ENCODE data around the gene WRAP73. TPM values are rescaled to one million over a fixed set of nuclear protein-coding genes. Genes with fewer than 3 reads are reported as not detected.

Gene WRAP73
- total RNA-seq, 5 donors from 2014 or later (not counting 1 experiment from before 2014, with no cell fraction given) = 33.7 to 44.9 (median 39.8) TPM

- Mint-ChIP-seq H3K27me3 (peaks cover 10 to 12% of the 10 kb centered on the region in 2 donors), H3K4me1 (peaks cover 0 to 7% (median 0%) of the 10 kb centered on the region in 3 donors), H3K4me3 (no peak overlapping the region), H3K27ac (no peak overlapping the region), H3K36me3 (no peaks in the 10 kb centered on the region), H3K9me3 (no peaks in the 10 kb centered on the region)
- ChIA-PET POLR2A (no interaction called here), CTCF (no interaction called here)
- Histone ChIP-seq H3K27ac (ENCODE audit: low read length) (no peak overlapping the region), H3K9me3 (no peaks in the 10 kb centered on the region), H3K4me1 (ENCODE audit: control insufficient read depth in 1 of 2, extremely low read depth in 1 of 2, insufficient read depth in 2 of 2, low read length in 2 of 2) (no peaks in the 10 kb centered on the region), H3K4me3 (ENCODE audit: control insufficient read depth in 1 of 2, extremely low read depth in 1 of 2, low read length in 1 of 2) (no peak overlapping the region), H3K36me3 (ENCODE audit: control insufficient read depth in 2 of 2, extremely low read depth in 1 of 2, insufficient read depth in 1 of 2, low read length in 1 of 2) (no peaks in the 10 kb centered on the region), H3K27me3 (replicated peaks in 1 of 2; ENCODE audit: control insufficient read depth in 2 of 2, extremely low read depth in 1 of 2, insufficient read depth in 2 of 2, low read length in 1 of 2) (peaks cover 0 to 47% of the 10 kb centered on the region in 2 experiments)
- 67% methylated on average over 6 of the region's 14 CpGs for WGBS (ENCODE audit: insufficient coverage)
- no peak for ATAC-seq (replicated peaks in 1 of 4)
- DNase-seq = no peak
Observed at GRCh38 chr1:3663999-3664699, 14.2 kb upstream of the WRAP73 start.

- DNase-seq = no peak
Observed at GRCh38 chr1:3662080-3662671, 12.3 kb upstream of the WRAP73 start.

DNA sequence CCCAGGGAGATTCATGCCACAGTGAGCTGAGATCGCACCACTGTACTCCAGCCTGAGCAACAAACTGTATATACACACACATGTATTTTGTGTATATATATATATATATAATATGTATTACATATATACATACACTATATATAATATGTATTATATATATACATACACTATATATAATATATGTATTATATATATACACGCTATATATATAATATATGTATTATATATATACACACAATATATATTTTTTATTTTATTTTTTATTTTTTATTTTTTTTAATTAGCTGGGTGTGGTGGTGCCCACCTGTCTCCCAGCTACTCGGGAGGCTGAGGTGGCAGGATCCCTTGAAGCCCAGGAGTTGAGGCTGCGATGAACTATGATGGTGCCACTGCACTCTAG, 11.7 kb upstream of the WRAP73 start:
- DNase-seq (no peak), ATAC-seq (replicated peaks in 1 of 4) (no peak)
- Mint-ChIP-seq H3K4me3 (no peak overlapping the region), H3K9me3 (no peaks in the 10 kb centered on the region), H3K4me1 (peaks cover 0 to 4% (median 0%) of the 10 kb centered on the region in 3 donors), H3K36me3 (no peaks in the 10 kb centered on the region), H3K27me3 (peaks cover 18 to 27% of the 10 kb centered on the region in 2 donors), H3K27ac (no peak overlapping the region)
- Histone ChIP-seq H3K36me3 (ENCODE audit: control insufficient read depth in 2 of 2, extremely low read depth in 1 of 2, insufficient read depth in 1 of 2, low read length in 1 of 2) (no peaks in the 10 kb centered on the region), H3K4me3 (ENCODE audit: control insufficient read depth in 1 of 2, extremely low read depth in 1 of 2, low read length in 1 of 2) (no peak overlapping the region), H3K27me3 (replicated peaks in 1 of 2; ENCODE audit: control insufficient read depth in 2 of 2, extremely low read depth in 1 of 2, insufficient read depth in 2 of 2, low read length in 1 of 2) (peaks cover 4 to 44% of the 10 kb centered on the region in 2 experiments), H3K27ac (ENCODE audit: low read length) (no peak overlapping the region), H3K4me1 (ENCODE audit: control insufficient read depth in 1 of 2, extremely low read depth in 1 of 2, insufficient read depth in 2 of 2, low read length in 2 of 2) (no peaks in the 10 kb centered on the region), H3K9me3 (no peaks in the 10 kb centered on the region)
- ChIA-PET POLR2A (no interaction called here), CTCF (no interaction called here)
- WGBS (ENCODE audit: insufficient coverage) = no CpG with 5 or more reads among the region's 4 CpGs

More at GRCh38 chr1:3662080-3662671, 12.3 kb upstream of the WRAP73 start:
- Mint-ChIP-seq H3K4me3 (no peak overlapping the region), H3K27me3 (peaks cover 18 to 25% of the 10 kb centered on the region in 2 donors), H3K4me1 (peaks cover 0 to 7% (median 0%) of the 10 kb centered on the region in 3 donors), H3K9me3 (no peaks in the 10 kb centered on the region), H3K27ac (no peak overlapping the region), H3K36me3 (no peaks in the 10 kb centered on the region)
- ChIA-PET CTCF (no interaction called here), POLR2A (no interaction called here)
- peaks cover 4 to 46% of the 10 kb centered on the region in 2 experiments for H3K27me3 ChIP-seq (replicated peaks in 1 of 2; ENCODE audit: control insufficient read depth in 2 of 2, extremely low read depth in 1 of 2, insufficient read depth in 2 of 2, low read length in 1 of 2)
- H3K27ac ChIP-seq (ENCODE audit: low read length) = no peak overlapping the region
- no peak for ATAC-seq (replicated peaks in 1 of 4)
- no peaks in the 10 kb centered on the region for H3K36me3 ChIP-seq (ENCODE audit: control insufficient read depth in 2 of 2, extremely low read depth in 1 of 2, insufficient read depth in 1 of 2, low read length in 1 of 2)
- H3K4me3 ChIP-seq (ENCODE audit: control insufficient read depth in 1 of 2, extremely low read depth in 1 of 2, low read length in 1 of 2) = no peak overlapping the region
- H3K9me3 ChIP-seq = no peaks in the 10 kb centered on the region
- WGBS (ENCODE audit: insufficient coverage) = 84% methylated on average over 9 of the region's 16 CpGs
- H3K4me1 ChIP-seq (ENCODE audit: control insufficient read depth in 1 of 2, extremely low read depth in 1 of 2, insufficient read depth in 2 of 2, low read length in 2 of 2) = no peaks in the 10 kb centered on the region

- Mint-ChIP-seq H3K36me3 (no peaks in the 10 kb centered on the region), H3K9me3 (no peaks in the 10 kb centered on the region), H3K4me1 (no peaks in the 10 kb centered on the region), H3K27me3 (peaks cover 26 to 36% of the 10 kb centered on the region in 2 donors), H3K4me3 (no peak overlapping the region), H3K27ac (no peak overlapping the region)
- Histone ChIP-seq H3K27me3 (replicated peaks in 1 of 2; ENCODE audit: control insufficient read depth in 2 of 2, extremely low read depth in 1 of 2, insufficient read depth in 2 of 2, low read length in 1 of 2) (peaks cover 4 to 42% of the 10 kb centered on the region in 2 experiments), H3K4me3 (ENCODE audit: control insufficient read depth in 1 of 2, extremely low read depth in 1 of 2, low read length in 1 of 2) (no peak overlapping the region), H3K9me3 (no peaks in the 10 kb centered on the region), H3K4me1 (ENCODE audit: control insufficient read depth in 1 of 2, extremely low read depth in 1 of 2, insufficient read depth in 2 of 2, low read length in 2 of 2) (no peaks in the 10 kb centered on the region), H3K36me3 (ENCODE audit: control insufficient read depth in 2 of 2, extremely low read depth in 1 of 2, insufficient read depth in 1 of 2, low read length in 1 of 2) (no peaks in the 10 kb centered on the region), H3K27ac (ENCODE audit: low read length) (no peak overlapping the region)
- no CpG with 5 or more reads among the region's 2 CpGs for WGBS (ENCODE audit: insufficient coverage)
- ChIA-PET POLR2A (no interaction called here), CTCF (no interaction called here)
- ATAC-seq (replicated peaks in 1 of 4) (no peak), DNase-seq (no peak)
Observed at GRCh38 chr1:3660704-3661103, 10.8 kb upstream of the WRAP73 start.

DNA sequence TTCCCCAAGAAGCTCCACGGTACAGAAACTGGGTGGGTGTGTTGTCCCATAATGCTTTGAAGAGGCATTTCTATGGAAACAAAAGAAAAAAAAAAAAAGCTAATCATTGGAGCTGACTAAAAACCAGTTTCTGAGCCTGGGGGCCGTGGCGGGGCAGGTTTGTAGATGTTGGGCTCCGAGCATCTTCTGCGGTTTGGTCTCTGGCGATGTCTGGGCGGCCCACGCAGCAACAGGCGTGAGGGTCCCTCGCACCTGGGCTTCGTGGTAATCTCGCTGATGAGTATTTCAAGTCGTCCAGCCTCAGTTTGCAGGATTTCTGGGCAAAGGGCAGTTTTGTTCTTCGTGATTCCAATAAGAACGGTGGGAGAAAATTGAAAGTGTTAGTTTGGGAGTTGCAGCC, 9.2 kb upstream of the WRAP73 start:
- H3K27me3 ChIP-seq (replicated peaks in 1 of 2; ENCODE audit: control insufficient read depth in 2 of 2, extremely low read depth in 1 of 2, insufficient read depth in 2 of 2, low read length in 1 of 2) = peaks cover 6 to 49% of the 10 kb centered on the region in 2 experiments
- H3K27me3 Mint-ChIP-seq = peaks cover 42 to 47% of the 10 kb centered on the region in 2 donors

DNA sequence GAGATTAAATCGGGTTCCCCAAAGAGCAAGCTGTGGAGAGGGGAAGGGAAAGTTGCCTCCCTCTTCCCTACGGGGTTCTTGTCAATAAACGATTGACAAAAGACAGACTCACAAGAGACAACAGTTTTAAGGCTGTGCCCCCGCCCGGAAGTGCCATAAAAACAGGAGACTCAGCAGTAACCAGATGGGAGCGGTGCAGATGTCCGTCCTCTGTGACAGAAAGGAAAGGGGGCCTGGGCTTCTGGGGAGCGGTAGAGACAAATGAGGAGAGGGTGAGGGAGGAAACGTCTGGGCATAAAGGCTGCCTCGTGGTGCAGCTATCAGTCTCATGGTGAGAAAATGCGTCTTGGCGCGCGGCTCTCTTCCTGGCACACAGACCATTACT, 8.3 kb upstream of the WRAP73 start:
- H3K4me1 Mint-ChIP-seq = peaks cover 0 to 2% (median 0%) of the 10 kb centered on the region in 3 donors
- H3K4me3 Mint-ChIP-seq = no peak overlapping the region
- no peak overlapping the region for H3K27ac Mint-ChIP-seq
- no peaks in the 10 kb centered on the region for H3K9me3 ChIP-seq
- no peak overlapping the region for H3K27ac ChIP-seq (ENCODE audit: low read length)
- no peaks in the 10 kb centered on the region for H3K36me3 ChIP-seq (ENCODE audit: control insufficient read depth in 2 of 2, extremely low read depth in 1 of 2, insufficient read depth in 1 of 2, low read length in 1 of 2)
- no peak overlapping the region for H3K4me3 ChIP-seq (ENCODE audit: control insufficient read depth in 1 of 2, extremely low read depth in 1 of 2, low read length in 1 of 2)
- DNase-seq (no peak), ATAC-seq (replicated peaks in 1 of 4) (no peak)
- peaks cover 51 to 54% of the 10 kb centered on the region in 2 donors for H3K27me3 Mint-ChIP-seq
- ChIA-PET CTCF (no interaction called here), POLR2A (no interaction called here)
- H3K4me1 ChIP-seq (ENCODE audit: control insufficient read depth in 1 of 2, extremely low read depth in 1 of 2, insufficient read depth in 2 of 2, low read length in 2 of 2) = no peaks in the 10 kb centered on the region
- peaks cover 13 to 51% of the 10 kb centered on the region in 2 experiments for H3K27me3 ChIP-seq (replicated peaks in 1 of 2; ENCODE audit: control insufficient read depth in 2 of 2, extremely low read depth in 1 of 2, insufficient read depth in 2 of 2, low read length in 1 of 2)
- H3K36me3 Mint-ChIP-seq = no peaks in the 10 kb centered on the region
- WGBS (ENCODE audit: insufficient coverage) = 39% methylated on average over 7 of the region's 14 CpGs
- H3K9me3 Mint-ChIP-seq = no peaks in the 10 kb centered on the region

More for the DNA sequence above, 9.2 kb upstream of the WRAP73 start:
- H3K4me1 ChIP-seq (ENCODE audit: control insufficient read depth in 1 of 2, extremely low read depth in 1 of 2, insufficient read depth in 2 of 2, low read length in 2 of 2) = no peaks in the 10 kb centered on the region
- DNase-seq (no peak), ATAC-seq (replicated peaks in 1 of 4) (no peak)
- 84% methylated on average over 13 of the region's 15 CpGs for WGBS (ENCODE audit: insufficient coverage)
- no peaks in the 10 kb centered on the region for H3K9me3 ChIP-seq
- no peaks in the 10 kb centered on the region for H3K36me3 ChIP-seq (ENCODE audit: control insufficient read depth in 2 of 2, extremely low read depth in 1 of 2, insufficient read depth in 1 of 2, low read length in 1 of 2)
- ChIA-PET POLR2A (no interaction called here), CTCF (interaction anchor here in 1 of 2 donors (0.5 kb wide), 1 partner anchor 244 kb away, joined by 3 read pairs; no protein-coding TSS in a partner anchor)
- Mint-ChIP-seq H3K9me3 (no peaks in the 10 kb centered on the region), H3K36me3 (no peaks in the 10 kb centered on the region), H3K4me1 (no peaks in the 10 kb centered on the region), H3K27ac (no peak overlapping the region), H3K4me3 (no peak overlapping the region)
- no peak overlapping the region for H3K27ac ChIP-seq (ENCODE audit: low read length)
- H3K4me3 ChIP-seq (ENCODE audit: control insufficient read depth in 1 of 2, extremely low read depth in 1 of 2, low read length in 1 of 2) = no peak overlapping the region
